Activated T-cell treated with anti-CD3 and anti-CD28 coated beads, Interleukin-2, amount 50 U/mL, for 24 hours (primary cell): ENCODE data around the gene CAMP.

ENCODE experiments used
- DNase-seq: peaks from one replicate; pipeline ENCODE4 v3.0.0-alpha.2; 2020
- H3K27ac Mint-ChIP-seq: 2 replicates; pipeline ENCODE4 v1.8.0; 2020; ENCODE audit warnings: mild to moderate bottlenecking, mixed read lengths
- H3K27me3 Mint-ChIP-seq: 2 replicates; pipeline ENCODE4 v1.8.0; 2020; ENCODE audit warnings: mixed read lengths
- H3K36me3 Mint-ChIP-seq: 2 replicates; pipeline ENCODE4 v1.8.0; 2020; ENCODE audit warnings: low read depth, mixed read lengths
- H3K4me1 Mint-ChIP-seq: 2 replicates; pipeline ENCODE4 v1.8.0; 2020; ENCODE audit warnings: low read depth, mixed read lengths
- H3K4me3 Mint-ChIP-seq: 2 replicates; pipeline ENCODE4 v1.8.0; 2020; ENCODE audit warnings: mild to moderate bottlenecking, moderate library complexity, mixed read lengths
- H3K9me3 Mint-ChIP-seq: 2 replicates; pipeline ENCODE4 v1.8.0; 2020; ENCODE audit warnings: mixed read lengths

Gene CAMP

GRCh38 chr3:48226939-48227338 lies 3.6 kb downstream of the CAMP start:
- no peaks in the 10 kb centered on the region for H3K36me3 Mint-ChIP-seq
- no peak overlapping the region for H3K4me3 Mint-ChIP-seq
- no peak for DNase-seq
- H3K27me3 Mint-ChIP-seq, result no peaks in the 10 kb centered on the region
- H3K27ac Mint-ChIP-seq, result no peak overlapping the region
- no peaks in the 10 kb centered on the region for H3K9me3 Mint-ChIP-seq
- H3K4me1 Mint-ChIP-seq, result peaks cover 7% of the 10 kb centered on the region

- Mint-ChIP-seq H3K4me1 (peaks cover 5% of the 10 kb centered on the region), H3K4me3 (no peak overlapping the region), H3K36me3 (no peaks in the 10 kb centered on the region), H3K27me3 (no peaks in the 10 kb centered on the region), H3K27ac (no peak overlapping the region), H3K9me3 (no peaks in the 10 kb centered on the region)
- no peak for DNase-seq
These were observed 8.9 kb downstream of the CAMP start for GRCh38 chr3:48232232-48232631.

DNA sequence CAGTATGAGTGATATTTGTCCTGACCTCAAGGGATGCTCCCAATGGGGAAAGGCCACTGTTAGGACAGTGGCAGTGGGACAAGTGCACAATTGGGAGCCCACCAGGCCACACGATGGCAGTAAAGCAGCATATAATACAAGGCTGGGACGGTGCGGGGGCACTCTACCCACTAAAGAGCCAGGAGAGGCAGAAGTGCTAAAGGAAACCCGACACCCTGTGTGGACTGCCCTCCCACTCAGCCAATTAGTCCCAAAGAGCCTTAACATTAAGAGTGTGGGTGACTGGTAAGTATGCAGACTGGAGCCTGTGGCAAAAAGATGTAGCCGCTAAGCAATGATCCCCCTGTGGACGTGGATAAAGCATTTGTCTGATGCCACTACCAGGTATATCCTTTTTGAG lies 9.4 kb downstream of the CAMP start:
- Mint-ChIP-seq H3K27ac (no peak overlapping the region), H3K36me3 (no peaks in the 10 kb centered on the region), H3K4me3 (no peak overlapping the region), H3K4me1 (peaks cover 4% of the 10 kb centered on the region), H3K27me3 (no peaks in the 10 kb centered on the region), H3K9me3 (no peaks in the 10 kb centered on the region)
- DNase-seq, result peak; percentile 71

- no peaks in the 10 kb centered on the region for H3K27me3 Mint-ChIP-seq
- no peaks in the 10 kb centered on the region for H3K9me3 Mint-ChIP-seq
- H3K36me3 Mint-ChIP-seq, result no peaks in the 10 kb centered on the region
- no peak overlapping the region for H3K4me3 Mint-ChIP-seq
- H3K27ac Mint-ChIP-seq, result no peak overlapping the region
- no peak for DNase-seq
- H3K4me1 Mint-ChIP-seq, result peaks cover 4% of the 10 kb centered on the region
These were observed 10.2 kb downstream of the CAMP start for GRCh38 chr3:48233542-48233941.

DNA sequence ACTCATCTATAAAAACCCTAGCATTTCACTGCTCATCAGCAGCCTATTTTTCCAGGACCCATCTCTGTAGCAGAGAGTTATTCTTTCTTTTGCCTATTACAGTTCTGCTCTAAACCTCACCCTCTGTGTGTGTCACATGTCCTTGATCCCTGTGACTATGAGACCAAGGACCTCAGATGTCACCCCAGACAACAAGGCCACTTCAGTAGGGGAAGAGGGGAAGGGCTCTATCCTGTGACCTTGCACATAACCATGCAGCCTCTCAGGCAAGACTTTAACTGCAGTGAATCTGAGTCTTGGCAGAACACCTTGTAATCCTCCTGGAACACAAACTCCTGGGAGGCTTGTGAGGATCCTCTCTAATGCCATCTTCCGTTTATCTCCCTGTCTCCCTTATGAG lies 13.2 kb downstream of the CAMP start:
- no peak for DNase-seq
- no peaks in the 10 kb centered on the region for H3K27me3 Mint-ChIP-seq
- peaks cover 10% of the 10 kb centered on the region for H3K4me1 Mint-ChIP-seq
- H3K36me3 Mint-ChIP-seq, result peaks cover 4% of the 10 kb centered on the region
- no peak overlapping the region for H3K4me3 Mint-ChIP-seq
- H3K27ac Mint-ChIP-seq, result no peak overlapping the region
- H3K9me3 Mint-ChIP-seq, result no peaks in the 10 kb centered on the region

GRCh38 chr3:48238531-48239085 lies 15.3 kb downstream of the CAMP start:
- no peaks in the 10 kb centered on the region for H3K9me3 Mint-ChIP-seq
- DNase-seq, result no peak
- no peaks in the 10 kb centered on the region for H3K27me3 Mint-ChIP-seq
- H3K27ac Mint-ChIP-seq, result no peak overlapping the region
- H3K36me3 Mint-ChIP-seq, result peaks cover 8% of the 10 kb centered on the region
- H3K4me3 Mint-ChIP-seq, result no peak overlapping the region
- H3K4me1 Mint-ChIP-seq, result peaks cover 18% of the 10 kb centered on the region

GRCh38 chr3:48240000-48240963 lies 17.0 kb downstream of the CAMP start:
- peak overlapping the region; percentile 93 for H3K27ac Mint-ChIP-seq
- H3K4me1 Mint-ChIP-seq, result peaks cover 28% of the 10 kb centered on the region
- peaks cover 24% of the 10 kb centered on the region for H3K36me3 Mint-ChIP-seq
- peak overlapping the region; percentile 89 for H3K4me3 Mint-ChIP-seq
- no peaks in the 10 kb centered on the region for H3K9me3 Mint-ChIP-seq
- no peak for DNase-seq
- no peaks in the 10 kb centered on the region for H3K27me3 Mint-ChIP-seq

DNA sequence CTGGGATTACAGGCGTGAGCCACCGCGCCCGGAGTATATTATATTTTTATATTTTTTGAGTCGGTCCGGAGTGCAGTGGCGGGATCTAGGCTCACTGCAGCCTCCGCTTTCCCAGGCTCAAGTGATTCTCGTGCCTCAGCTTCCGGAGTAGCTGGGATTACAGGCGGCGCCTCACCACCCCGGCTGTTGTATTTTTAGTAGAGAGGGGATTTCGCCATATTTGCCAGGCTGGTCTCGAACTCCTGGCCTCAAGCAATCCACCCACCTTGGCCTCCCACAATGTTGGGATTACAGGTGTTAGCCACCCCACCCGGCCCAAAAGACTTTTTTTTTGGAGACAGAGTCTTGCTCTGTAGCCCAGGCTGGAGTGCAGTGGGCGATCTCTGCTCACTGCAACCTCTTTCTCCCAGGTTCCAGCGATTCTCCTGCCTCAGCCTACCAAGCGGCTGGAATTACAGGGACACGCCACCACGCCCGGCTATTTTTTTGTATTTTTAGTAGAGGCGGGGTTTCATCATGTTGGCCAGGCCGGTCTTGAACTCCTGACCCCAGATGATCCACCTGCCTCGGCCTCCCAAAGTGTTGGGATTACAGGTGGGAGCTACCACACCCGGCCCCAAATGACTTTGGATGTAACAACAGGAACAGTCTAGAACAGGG lies 18.6 kb downstream of the CAMP start:
- Mint-ChIP-seq H3K27ac (peak overlapping the region; percentile 93), H3K4me1 (peaks cover 33% of the 10 kb centered on the region), H3K4me3 (peak overlapping the region; percentile 89), H3K27me3 (no peaks in the 10 kb centered on the region), H3K36me3 (peaks cover 33% of the 10 kb centered on the region), H3K9me3 (no peaks in the 10 kb centered on the region)
- no peak for DNase-seq

GRCh38 chr3:48243886-48244285 lies 20.6 kb downstream of the CAMP start:
- no peaks in the 10 kb centered on the region for H3K27me3 Mint-ChIP-seq
- DNase-seq, result no peak
- peaks cover 48% of the 10 kb centered on the region for H3K4me1 Mint-ChIP-seq
- H3K36me3 Mint-ChIP-seq, result peaks cover 53% of the 10 kb centered on the region
- peak overlapping the region; percentile 50 for H3K27ac Mint-ChIP-seq
- H3K4me3 Mint-ChIP-seq, result peak overlapping the region; percentile 52
- H3K9me3 Mint-ChIP-seq, result no peaks in the 10 kb centered on the region

GRCh38 chr3:48244461-48244860 lies 21.2 kb downstream of the CAMP start:
- Mint-ChIP-seq H3K4me1 (peaks cover 48% of the 10 kb centered on the region), H3K36me3 (peaks cover 59% of the 10 kb centered on the region), H3K4me3 (peak overlapping the region; percentile 25), H3K27me3 (no peaks in the 10 kb centered on the region), H3K9me3 (no peaks in the 10 kb centered on the region), H3K27ac (no peak overlapping the region)
- no peak for DNase-seq

DNA sequence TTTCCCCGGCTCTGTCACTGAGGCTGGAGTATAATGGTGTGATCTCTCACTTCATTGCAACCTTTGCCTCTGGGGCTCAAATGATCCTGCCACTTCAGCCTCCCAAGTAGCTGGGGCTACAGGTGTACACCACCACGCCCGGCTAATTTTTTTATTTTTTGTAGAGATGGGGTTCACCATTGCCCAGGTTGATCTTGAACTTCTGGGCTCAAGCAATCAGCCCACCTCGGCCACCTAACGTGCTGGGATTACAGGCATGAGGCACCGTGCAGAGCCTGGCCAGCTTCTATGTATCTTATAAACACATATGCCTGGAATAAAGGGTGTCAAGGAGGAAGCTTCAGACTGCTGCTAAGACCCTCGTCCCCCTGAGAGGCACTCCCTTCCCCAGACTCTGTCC lies 21.8 kb downstream of the CAMP start:
- no peaks in the 10 kb centered on the region for H3K9me3 Mint-ChIP-seq
- H3K4me3 Mint-ChIP-seq, result no peak overlapping the region
- peaks cover 48% of the 10 kb centered on the region for H3K4me1 Mint-ChIP-seq
- no peak for DNase-seq
- H3K27me3 Mint-ChIP-seq, result no peaks in the 10 kb centered on the region
- peak overlapping the region; percentile 14 for H3K27ac Mint-ChIP-seq
- H3K36me3 Mint-ChIP-seq, result peaks cover 65% of the 10 kb centered on the region

DNA sequence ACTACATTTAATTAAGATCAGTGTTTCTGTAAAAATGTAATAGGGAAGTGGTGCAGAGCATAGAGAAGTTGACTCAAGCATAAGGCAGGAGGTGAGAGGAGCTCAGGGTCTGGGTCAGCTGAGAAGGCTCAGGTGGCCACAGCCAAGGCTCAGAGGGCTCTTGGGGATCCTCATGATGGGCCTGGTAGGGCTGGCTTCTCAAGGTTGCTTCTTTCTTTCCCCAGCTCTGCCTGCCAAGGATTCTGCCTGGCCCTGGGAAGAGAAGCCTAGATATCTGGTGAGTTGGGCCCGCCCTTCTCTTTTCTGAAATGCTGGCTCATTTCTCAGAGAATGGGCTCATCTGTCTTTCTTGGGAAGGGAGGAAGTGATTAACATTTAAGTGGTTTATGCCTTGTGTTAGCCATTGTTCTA lies 24.1 kb downstream of the CAMP start:
- Mint-ChIP-seq H3K27me3 (no peaks in the 10 kb centered on the region), H3K27ac (peak overlapping the region; percentile 67), H3K9me3 (no peaks in the 10 kb centered on the region), H3K36me3 (peaks cover 79% of the 10 kb centered on the region), H3K4me3 (peak overlapping the region; percentile 11), H3K4me1 (peaks cover 38% of the 10 kb centered on the region)
- DNase-seq, result peak; percentile 38

- Mint-ChIP-seq H3K9me3 (no peaks in the 10 kb centered on the region), H3K36me3 (peaks cover 83% of the 10 kb centered on the region), H3K27me3 (no peaks in the 10 kb centered on the region), H3K4me1 (peaks cover 34% of the 10 kb centered on the region), H3K27ac (peak overlapping the region; percentile 66), H3K4me3 (no peak overlapping the region)
- DNase-seq, result no peak
These were observed 25.0 kb downstream of the CAMP start for GRCh38 chr3:48248095-48248850.

- H3K4me1 Mint-ChIP-seq, result peaks cover 8% of the 10 kb centered on the region
- no peaks in the 10 kb centered on the region for H3K27me3 Mint-ChIP-seq
- peaks cover 4% of the 10 kb centered on the region for H3K9me3 Mint-ChIP-seq
- H3K4me3 Mint-ChIP-seq, result no peak overlapping the region
- peaks cover 87% of the 10 kb centered on the region for H3K36me3 Mint-ChIP-seq
- no peak for DNase-seq
- peak overlapping the region; percentile 8 for H3K27ac Mint-ChIP-seq
These were observed 33.3 kb downstream of the CAMP start for GRCh38 chr3:48256557-48256956.
